ENCODE results near the gene CENPB. TPM values are rescaled to one million over a fixed set of nuclear protein-coding genes. Genes with fewer than 3 reads are reported as not detected.

The CENPB gene
- total and polyA plus RNA-seq, 2 of the 4 experiments (the other 2 are of a cell fraction) = 45.7 to 59.1 TPM

GRCh38 chr20:3828798-3829197, 42.3 kb upstream of the CENPB start:
- Histone ChIP-seq H2BK5ac (ENCODE audit: low read depth, low read length, poor library complexity, severe bottlenecking) (no peak overlapping the region), H2AK5ac (ENCODE audit: low read depth, low read length) (no peak overlapping the region), H3K4me3 (ENCODE audit: insufficient read depth, low read depth, low read length) (no peak overlapping the region), H2AK9ac (replicated peaks; ENCODE audit: low read depth, low read length, poor library complexity) (no peak overlapping the region), H3K27ac (ENCODE audit: insufficient read depth, low read length) (no peak overlapping the region), H3K9ac (ENCODE audit: low read depth, low read length) (no peak overlapping the region), H3K56ac (ENCODE audit: extremely low read depth, insufficient read depth, low read length) (no peak overlapping the region), H4K8ac (ENCODE audit: low read depth in 2 of 2, low read length in 2 of 2) (no peak overlapping the region), H3K36me3 (ENCODE audit: control insufficient read depth, insufficient read depth, low read length) (peaks cover 23% of the 10 kb centered on the region), H2BK120ac (ENCODE audit: low read depth, low read length) (no peak overlapping the region), H2BK15ac (ENCODE audit: low read depth, low read length) (no peak overlapping the region), H3K4me2 (ENCODE audit: low read depth, low read length) (no peak overlapping the region), H4K91ac (ENCODE audit: insufficient read depth, low read depth, low read length) (no peak overlapping the region), H3K4ac (ENCODE audit: low read depth, low read length) (no peak overlapping the region), H4K5ac (ENCODE audit: low read depth, low read length) (no peak overlapping the region), H3K18ac (ENCODE audit: low read depth, low read length) (no peak overlapping the region), H3K23ac (ENCODE audit: low read depth, low read length) (no peak overlapping the region), H3K14ac (replicated peaks; ENCODE audit: low read depth, low read length) (no peak overlapping the region), H4K20me1 (ENCODE audit: insufficient read depth, low read length) (no peaks in the 10 kb centered on the region), H3K9me3 (ENCODE audit: control insufficient read depth, insufficient read depth, low read length) (no peaks in the 10 kb centered on the region), H2AFZ (replicated peaks; ENCODE audit: low read length, poor library complexity) (no peak overlapping the region), H3K4me1 (ENCODE audit: control insufficient read depth, insufficient read depth, low read length) (no peaks in the 10 kb centered on the region), H2BK20ac (ENCODE audit: low read depth, low read length) (no peak overlapping the region), H3K9me1 (ENCODE audit: insufficient read depth, low read length) (0 out of 2 replicates have a peak, but pooled peaks cover 4% of the 10 kb centered on the region), H3K79me1 (ENCODE audit: low read depth in 1 of 2, low read length in 2 of 2) (no peaks in the 10 kb centered on the region; a peak in 1 of 4 replicates), H3K27me3 (ENCODE audit: control insufficient read depth, insufficient read depth, low read length) (no peaks in the 10 kb centered on the region)
- in situ Hi-C loops (cut with MboI; ENCODE audit: low sequenced_read_pairs) = no loop called here
- ChIA-PET CTCF (no interaction called here), POLR2A (ENCODE audit: unreplicated experiment) (no interaction called here)
- 80% methylated on average over 1 of the region's 3 CpGs; no CpG with 5 or more reads in 1 of the 2 experiments for WGBS, 2 experiments (ENCODE audit: extremely low coverage in 2 of 2, insufficient read length in 1 of 2)
- dilution Hi-C loops (cut with HindIII; ENCODE audit: low sequenced_read_pairs, unreplicated experiment) = no loop called here
- ATAC-seq (ENCODE audit: low read depth) (no peak), DNase-seq (no peak)
- TF ChIP-seq RCOR1 (IDR thresholded peaks at IDR 0.05; ENCODE audit: insufficient replicate concordance, low read length) (no peak), CEBPB (IDR thresholded peaks at IDR 0.05; ENCODE audit: low read depth, low read length) (no peak), RAD21 (IDR thresholded peaks at IDR 0.05; ENCODE audit: low read length) (no peak), POLR2A (IDR thresholded peaks at IDR 0.05; ENCODE audit: low read depth, low read length) (no peak), CHD1 (IDR thresholded peaks at IDR 0.05; ENCODE audit: low read depth, low read length) (no peak), MAFK (IDR thresholded peaks at IDR 0.05; ENCODE audit: low read depth, low read length) (no peak), MXI1 (IDR thresholded peaks at IDR 0.05; ENCODE audit: borderline replicate concordance, low read depth, low read length) (no peak), SMC3 (IDR thresholded peaks at IDR 0.05; ENCODE audit: low read depth, low read length) (no peak), BHLHE40 (IDR thresholded peaks at IDR 0.05; ENCODE audit: low read depth, low read length) (no peak), FOS (IDR thresholded peaks at IDR 0.05; ENCODE audit: low read depth, low read length) (no peak)
- no TSS peak for BruUV-seq (replicated peaks)
- intact Hi-C loops (cut with micrococcal nuclease) = no loop called here

All from IMR-90 (cell line).